IMR-90 (cell line): ENCODE data around the gene ARHGAP18. TPM values are rescaled to one million over a fixed set of nuclear protein-coding genes. Genes with fewer than 3 reads are reported as not detected.

Source experiments
- ATAC-seq: fragments of 200-7000 bp; cut with Tn5 transposase; 2 replicates; pipeline ENCODE4 v1.9.1; 2020; ENCODE audit warnings: low read depth, mild to moderate bottlenecking, moderate library complexity
- BruUV-seq: library from RNA; stranded (reverse); fragments of 400-500 nt; replicated peaks from 2 replicates; lab custom pipeline; 2021; lab: Mats Ljungman, UMichigan
- CTCF ChIA-PET: fragments of 300-600 bp; formaldehyde crosslinking; extraction: SDS; loops from one replicate; lab custom pipeline; 2021; ENCODE audit warnings: antibody characterized with exemption; lab: Yijun Ruan, JAX
- POLR2A ChIA-PET: fragments of 300-600 bp; sonication (Branson Sonifier 250); formaldehyde crosslinking; loops from one replicate; lab custom pipeline; 2022; ENCODE audit warnings: antibody characterized with exemption; ENCODE audit not compliant: unreplicated experiment; lab: Charles Lee
- DNase-seq: peaks from one replicate; pipeline ENCODE4 v3.0.0; 2013
- H2AFZ ChIP-seq: replicated peaks from 2 replicates; pipeline ENCODE3; 2013; ENCODE audit warnings: low read length, mild to moderate bottlenecking; ENCODE audit not compliant: poor library complexity
- H2AK5ac ChIP-seq: 2 replicates; pipeline ENCODE4 v1.6.1; 2013; ENCODE audit warnings: low read depth, low read length, inconsistent platforms
- H2AK9ac ChIP-seq: replicated peaks from 2 replicates; pipeline ENCODE3; 2013; ENCODE audit warnings: mild to moderate bottlenecking, low read depth, low read length, moderate library complexity; ENCODE audit not compliant: poor library complexity
- H2BK120ac ChIP-seq: 2 replicates; pipeline ENCODE4 v1.6.1; 2013; ENCODE audit warnings: low read depth, low read length, inconsistent platforms
- H2BK15ac ChIP-seq: 3 replicates; pipeline ENCODE4 v1.6.1; 2013; ENCODE audit warnings: low read depth, low read length, inconsistent platforms
- H2BK20ac ChIP-seq: 2 replicates; pipeline ENCODE4 v1.6.1; 2013; ENCODE audit warnings: low read depth, mild to moderate bottlenecking, inconsistent platforms, low read length, moderate library complexity
- H2BK5ac ChIP-seq: 2 replicates; pipeline ENCODE4 v1.6.1; 2013; ENCODE audit warnings: mild to moderate bottlenecking, low read depth, low read length, inconsistent platforms; ENCODE audit not compliant: poor library complexity, severe bottlenecking
- H3K14ac ChIP-seq: replicated peaks from 2 replicates; pipeline ENCODE4 v1.6.1; 2013; ENCODE audit warnings: low read depth, low read length, inconsistent platforms
- H3K18ac ChIP-seq: 2 replicates; pipeline ENCODE4 v1.6.1; 2013; ENCODE audit warnings: low read depth, low read length, control low read depth
- H3K23ac ChIP-seq: 2 replicates; pipeline ENCODE4 v1.6.1; 2013; ENCODE audit warnings: low read depth, low read length, inconsistent platforms
- H3K27ac ChIP-seq: 2 replicates; pipeline ENCODE4 v1.5.1; 2013; ENCODE audit warnings: mild to moderate bottlenecking, control low read depth, low read length; ENCODE audit not compliant: insufficient read depth
- H3K27me3 ChIP-seq: 2 replicates; pipeline ENCODE4 v1.6.1; 2013; ENCODE audit warnings: low read length; ENCODE audit not compliant: control insufficient read depth, insufficient read depth
- H3K36me3 ChIP-seq: 2 replicates; pipeline ENCODE4 v1.6.1; 2013; ENCODE audit warnings: low read length, mixed read lengths; ENCODE audit not compliant: control insufficient read depth, insufficient read depth
- H3K4ac ChIP-seq: 2 replicates; pipeline ENCODE4 v1.6.1; 2013; ENCODE audit warnings: low read depth, low read length, inconsistent platforms
- H3K4me1 ChIP-seq: 2 replicates; pipeline ENCODE4 v1.6.1; 2013; ENCODE audit warnings: low read length, mixed read lengths; ENCODE audit not compliant: control insufficient read depth, insufficient read depth
- H3K4me2 ChIP-seq: 2 replicates; pipeline ENCODE4 v1.6.1; 2013; ENCODE audit warnings: low read depth, mild to moderate bottlenecking, control low read depth, low read length, moderate library complexity
- H3K4me3 ChIP-seq: 2 replicates; pipeline ENCODE4 v1.5.1; 2013; ENCODE audit warnings: low read depth, mild to moderate bottlenecking, control low read depth, low read length, moderate library complexity; ENCODE audit not compliant: insufficient read depth
- H3K56ac ChIP-seq: 2 replicates; pipeline ENCODE4 v1.6.1; 2013; ENCODE audit warnings: low read length, inconsistent platforms; ENCODE audit not compliant: insufficient read depth; ENCODE audit errors: extremely low read depth
- H3K79me1 ChIP-seq, 2 experiments: 2 replicates each; pipeline ENCODE4 v1.6.1; 2013; ENCODE audit warnings: low read length in 2 of 2, inconsistent platforms in 1 of 2, low read depth in 1 of 2
- H3K9ac ChIP-seq: 2 replicates; pipeline ENCODE4 v1.6.1; 2013; ENCODE audit warnings: low read depth, low read length, control low read depth
- H3K9me1 ChIP-seq: 2 replicates; pipeline ENCODE4 v1.6.1; 2013; ENCODE audit warnings: low read length, inconsistent platforms; ENCODE audit not compliant: insufficient read depth
- H3K9me3 ChIP-seq: 2 replicates; pipeline ENCODE4 v1.6.1; 2013; ENCODE audit warnings: low read length; ENCODE audit not compliant: control insufficient read depth, insufficient read depth
- H4K20me1 ChIP-seq: 2 replicates; pipeline ENCODE4 v1.6.1; 2013; ENCODE audit warnings: low read length, inconsistent platforms; ENCODE audit not compliant: insufficient read depth
- H4K5ac ChIP-seq: 2 replicates; pipeline ENCODE4 v1.6.1; 2013; ENCODE audit warnings: mild to moderate bottlenecking, low read depth, low read length, control low read depth
- H4K8ac ChIP-seq, 2 experiments: 2 replicates each; pipeline ENCODE4 v1.6.1; 2013; ENCODE audit warnings: low read depth in 2 of 2, low read length in 2 of 2, control low read depth in 1 of 2, inconsistent platforms in 1 of 2
- H4K91ac ChIP-seq: 2 replicates; pipeline ENCODE4 v1.6.1; 2013; ENCODE audit warnings: low read depth, low read length, inconsistent platforms; ENCODE audit not compliant: insufficient read depth
- CEBPB ChIP-seq: IDR thresholded peaks from 2 replicates; pipeline ENCODE4 v1.6.1; 2012; ENCODE audit warnings: low read depth, low read length, improper control_type of control experiment
- CHD1 ChIP-seq: IDR thresholded peaks from 2 replicates; pipeline ENCODE4 v1.6.1; 2012; ENCODE audit warnings: low read depth, low read length, improper control_type of control experiment
- ELK1 ChIP-seq: fragments of 150-350 bp; IDR thresholded peaks from 2 replicates; pipeline ENCODE4 v1.6.1; 2016; ENCODE audit warnings: low read depth, mild to moderate bottlenecking, low read length, moderate library complexity, borderline replicate concordance
- FOS ChIP-seq: fragments of 150-350 bp; IDR thresholded peaks from 2 replicates; pipeline ENCODE4 v1.6.1; 2016; ENCODE audit warnings: low read depth, low read length
- MAZ ChIP-seq: IDR thresholded peaks from 2 replicates; pipeline ENCODE4 v1.6.1; 2012; ENCODE audit warnings: low read depth, mild to moderate bottlenecking, low read length, improper control_type of control experiment, moderate library complexity, borderline replicate concordance
- MXI1 ChIP-seq: IDR thresholded peaks from 2 replicates; pipeline ENCODE4 v1.6.1; 2012; ENCODE audit warnings: low read depth, mild to moderate bottlenecking, low read length, moderate library complexity, borderline replicate concordance
- NFE2L2 ChIP-seq: fragments of 150-350 bp; IDR thresholded peaks from 2 replicates; pipeline ENCODE4 v1.6.1; 2016; ENCODE audit warnings: low read depth, mild to moderate bottlenecking, low read length
- POLR2A ChIP-seq: IDR thresholded peaks from 2 replicates; pipeline ENCODE4 v1.6.1; 2012; ENCODE audit warnings: mild to moderate bottlenecking, low read depth, low read length
- RAD21 ChIP-seq: IDR thresholded peaks from 2 replicates; pipeline ENCODE4 v1.6.1; 2012; ENCODE audit warnings: low read length, improper control_type of control experiment
- RCOR1 ChIP-seq: IDR thresholded peaks from 2 replicates; pipeline ENCODE4 v1.6.1; 2012; ENCODE audit warnings: mild to moderate bottlenecking, low read length, improper control_type of control experiment; ENCODE audit not compliant: insufficient replicate concordance
- RFX5 ChIP-seq: IDR thresholded peaks from 2 replicates; pipeline ENCODE4 v1.8.0; 2012; ENCODE audit warnings: low read depth, mild to moderate bottlenecking, low read length, moderate library complexity
- SMC3 ChIP-seq: fragments of 150-350 bp; IDR thresholded peaks from 2 replicates; pipeline ENCODE4 v1.6.1; 2016; ENCODE audit warnings: low read depth, mild to moderate bottlenecking, antibody characterized with exemption, low read length, moderate library complexity
- WGBS, 2 experiments: methylation state at CpG; one replicate each; pipeline versions ENCODE4 v1.1.5 to v1.1.7; 2013; ENCODE audit warnings: missing lambda C conversion rate in 2 of 2; ENCODE audit not compliant: insufficient read length in 1 of 2; ENCODE audit errors: extremely low coverage in 2 of 2; 5-methylcytosine and 5-hydroxymethylcytosine counted together
- dilution Hi-C: fragments of 300-500 bp; cut with HindIII; formaldehyde crosslinking; loops from one replicate; pipeline ENCODE4 v1.14.3; 2018; ENCODE audit warnings: low sequenced_read_pairs; ENCODE audit not compliant: unreplicated experiment
- in situ Hi-C: fragments of 300-500 bp; cut with MboI; formaldehyde crosslinking; loops from 3 replicates; pipeline ENCODE4 v1.14.3; 2019; ENCODE audit warnings: low sequenced_read_pairs, inconsistent platforms, mixed read lengths
- intact Hi-C: fragments of 100-400 bp; cut with micrococcal nuclease; formaldehyde crosslinking; loops from 2 replicates; pipeline ENCODE4 v1.10.0; 2022
- polyA plus RNA-seq, 3 experiments: library from polyadenylated mRNA; depleted of rRNA; stranded (reverse); fragments of >200 nt; gene quantifications; 2 replicates each; pipeline ENCODE4 v1.2.3, GENCODE V29; 2012; ENCODE audit warnings: low replicate concordance in 1 of 3
- total RNA-seq: library from RNA; depleted of rRNA; stranded (reverse); fragments of >200 nt; gene quantifications from 2 replicates; pipeline ENCODE4 v1.2.3, GENCODE V29; 2012
- TF ChIP-seq, protein P1 (sequence below): fragments of 150-350 bp; IDR thresholded peaks from 2 replicates; pipeline ENCODE4 v1.6.1; 2017; ENCODE audit warnings: mild to moderate bottlenecking, antibody characterized with exemption, low read length, low read depth

Gene ARHGAP18
- total and polyA plus RNA-seq, 2 of the 4 experiments (the other 2 are of a cell fraction) = 6.2 to 17.0 TPM

GRCh38 chr6:129648819-129649491, 61.0 kb downstream of the ARHGAP18 start:
- Histone ChIP-seq H2BK15ac (peak overlapping the region; percentile 58; the same call in 1 of the 3 replicates), H3K14ac (no peak overlapping the region), H3K4me3 (no peak overlapping the region), H3K4me1 (peaks cover 15% of the 10 kb centered on the region), H3K23ac (no peak overlapping the region), H3K18ac (no peak overlapping the region), H4K8ac (no peak overlapping the region), H4K20me1 (no peaks in the 10 kb centered on the region), H4K5ac (no peak overlapping the region), H2AFZ (no peak overlapping the region), H2AK9ac (no peak overlapping the region), H3K4me2 (no peak overlapping the region), H2BK120ac (no peak overlapping the region), H3K56ac (no peak overlapping the region), H3K9ac (no peak overlapping the region), H2BK5ac (no peak overlapping the region), H3K9me3 (no peaks in the 10 kb centered on the region), H2BK20ac (no peak overlapping the region), H2AK5ac (no peak overlapping the region), H3K27ac (no peak overlapping the region), H3K27me3 (no peaks in the 10 kb centered on the region), H3K79me1 (peaks cover 38 to 44% of the 10 kb centered on the region in 2 experiments), H4K91ac (no peak overlapping the region), H3K9me1 (peaks cover 6% of the 10 kb centered on the region), H3K4ac (no peak overlapping the region), H3K36me3 (no peaks in the 10 kb centered on the region)
- ATAC-seq = no peak
- intact Hi-C loops = no loop called here
- TF ChIP-seq, protein P1, sequence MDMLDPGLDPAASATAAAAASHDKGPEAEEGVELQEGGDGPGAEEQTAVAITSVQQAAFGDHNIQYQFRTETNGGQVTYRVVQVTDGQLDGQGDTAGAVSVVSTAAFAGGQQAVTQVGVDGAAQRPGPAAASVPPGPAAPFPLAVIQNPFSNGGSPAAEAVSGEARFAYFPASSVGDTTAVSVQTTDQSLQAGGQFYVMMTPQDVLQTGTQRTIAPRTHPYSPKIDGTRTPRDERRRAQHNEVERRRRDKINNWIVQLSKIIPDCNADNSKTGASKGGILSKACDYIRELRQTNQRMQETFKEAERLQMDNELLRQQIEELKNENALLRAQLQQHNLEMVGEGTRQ = no peak
- TF ChIP-seq ELK1 = no peak
- no peak for TF ChIP-seq NFE2L2
- no peak for TF ChIP-seq MXI1
- TF ChIP-seq FOS = no peak
- no peak for TF ChIP-seq RFX5
- TF ChIP-seq CHD1 = no peak
- TF ChIP-seq RAD21 = no peak
- TF ChIP-seq POLR2A = no peak
- no peak for TF ChIP-seq MAZ
- TF ChIP-seq SMC3 = no peak
- TF ChIP-seq CEBPB = no peak
- TF ChIP-seq RCOR1 = no peak
- ChIA-PET CTCF (interaction anchor here (0.5 to 0.9 kb wide), 2 partner anchors 60 to 101 kb away, joined by 3 read pairs; no protein-coding TSS in a partner anchor), POLR2A (no interaction called here)
- no TSS peak for BruUV-seq
- dilution Hi-C loops = no loop called here
- in situ Hi-C loops = no loop called here
- no peak for DNase-seq
- WGBS, 2 experiments = 94% methylated on average over 6 of the region's 15 CpGs; no CpG with 5 or more reads in 1 of the 2 experiments
